MCF 10A (cell line): ENCODE results near the gene CD151. TPM values are rescaled to one million over a fixed set of nuclear protein-coding genes. Genes with fewer than 3 reads are reported as not detected.

Experiments
- BruUV-seq: library from RNA; stranded (reverse); fragments of 400-500 nt; replicated peaks from 2 replicates; lab custom pipeline; 2021; lab: Mats Ljungman, UMichigan
- CTCF ChIA-PET: fragments of 300-600 bp; sonication (Branson Sonifier 250); formaldehyde crosslinking; extraction: SDS; loops from one replicate; lab custom pipeline; 2021; ENCODE audit warnings: antibody characterized with exemption, inconsistent platforms; lab: Yijun Ruan, JAX
- POLR2A ChIA-PET: fragments of 300-600, 350-650 bp; sonication (Branson Sonifier 250); formaldehyde crosslinking; extraction: SDS; loops from one replicate; lab custom pipeline; 2020; ENCODE audit warnings: antibody characterized with exemption, inconsistent platforms; lab: Yijun Ruan, JAX
- DNase-seq: peaks from one replicate; pipeline ENCODE4 v3.0.0-alpha.2; 2018; ENCODE audit not compliant: unreplicated experiment
- H3K27ac Mint-ChIP-seq: one replicate; pipeline ENCODE4 v1.8.0; 2022; ENCODE audit warnings: mild to moderate bottlenecking, low read depth, mixed read lengths; ENCODE audit not compliant: unreplicated experiment
- H3K27me3 Mint-ChIP-seq: one replicate; pipeline ENCODE4 v1.8.0; 2022; ENCODE audit warnings: mixed read lengths; ENCODE audit not compliant: insufficient read depth, unreplicated experiment
- H3K36me3 Mint-ChIP-seq: one replicate; pipeline ENCODE4 v1.8.0; 2022; ENCODE audit warnings: mild to moderate bottlenecking, moderate library complexity, mixed read lengths; ENCODE audit not compliant: insufficient read depth, unreplicated experiment
- H3K4me1 Mint-ChIP-seq: one replicate; pipeline ENCODE4 v1.8.0; 2022; ENCODE audit warnings: mixed read lengths; ENCODE audit not compliant: insufficient read depth, unreplicated experiment
- H3K4me3 Mint-ChIP-seq: one replicate; pipeline ENCODE4 v1.8.0; 2022; ENCODE audit warnings: mild to moderate bottlenecking, moderate library complexity, mixed read lengths; ENCODE audit not compliant: unreplicated experiment
- H3K9me3 Mint-ChIP-seq: one replicate; pipeline ENCODE4 v1.8.0; 2022; ENCODE audit warnings: mixed read lengths; ENCODE audit not compliant: unreplicated experiment
- CTCF ChIP-seq: fragments of 200-600 bp; IDR thresholded peaks from one replicate; pipeline ENCODE4 v1.8.0; 2022; ENCODE audit warnings: antibody characterized with exemption, mild to moderate bottlenecking; ENCODE audit not compliant: unreplicated experiment
- intact Hi-C: fragments of 100-400 bp; cut with micrococcal nuclease; formaldehyde crosslinking; loops from 2 replicates; pipeline ENCODE4 v1.14.1; 2022
- total RNA-seq: library from RNA; stranded (reverse); gene quantifications from 2 replicates; pipeline ENCODE4 v1.2.3, GENCODE V29; 2022

Gene CD151
- total RNA-seq, 1 experiment from 2014 or later = 412 TPM

DNA sequence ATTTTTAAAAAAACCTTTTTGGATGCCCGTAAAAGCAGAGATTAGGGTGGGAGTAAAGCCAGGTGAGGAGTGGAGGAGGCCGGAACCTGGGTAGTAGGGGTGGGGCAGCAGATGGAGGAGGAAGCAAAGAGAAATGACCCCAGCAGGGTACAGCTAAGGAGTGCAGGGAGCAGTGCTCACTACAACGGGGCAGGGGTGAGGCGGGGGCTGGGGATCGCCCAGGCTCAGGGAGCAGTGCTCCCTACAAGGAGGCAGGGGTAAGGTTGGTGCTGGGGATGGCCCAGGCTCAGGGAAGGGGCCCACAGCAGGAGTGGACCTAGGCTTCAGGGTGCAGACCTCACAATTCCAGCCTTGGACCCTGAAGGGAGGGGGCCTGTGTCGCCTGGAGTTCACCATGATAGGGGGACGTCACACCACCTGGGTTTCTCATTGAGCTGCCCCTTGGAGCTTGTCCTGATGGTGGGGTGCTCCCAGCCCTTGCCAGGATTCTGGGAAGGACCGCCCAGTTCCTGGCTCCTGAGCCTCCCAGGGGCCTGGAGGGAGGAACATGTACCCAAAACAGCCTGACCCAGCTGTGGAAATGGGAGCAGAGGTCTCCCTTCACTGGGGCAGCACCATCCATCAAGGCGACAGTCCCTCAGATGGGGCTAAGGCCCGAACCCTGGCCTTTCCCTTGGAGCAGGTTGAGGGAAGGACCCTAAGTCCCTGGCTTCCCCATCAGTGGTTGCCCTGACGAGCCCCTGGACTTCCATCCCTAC lies 16.9 kb upstream of the CD151 start:
- ChIA-PET CTCF (interaction anchor here (0.7 kb wide), 1 partner anchor 230 kb away, joined by 4 read pairs; no protein-coding TSS in a partner anchor), POLR2A (interaction anchor here (0.7 to 9.6 kb wide), 5 partner anchors 10 to 221 kb away, joined by 3 to 274 read pairs (median 141); partner anchors contain the start of genes CD151, PIDD1, POLR2L and RPLP2)
- Mint-ChIP-seq H3K27me3 (no peaks in the 10 kb centered on the region), H3K4me3 (no peak overlapping the region), H3K9me3 (no peaks in the 10 kb centered on the region), H3K36me3 (peaks cover 33% of the 10 kb centered on the region), H3K27ac (no peak overlapping the region), H3K4me1 (peaks cover 12% of the 10 kb centered on the region)
- DNase-seq = no peak
- intact Hi-C loops = no loop called here
- TF ChIP-seq CTCF = no peak
- no TSS peak for BruUV-seq

DNA sequence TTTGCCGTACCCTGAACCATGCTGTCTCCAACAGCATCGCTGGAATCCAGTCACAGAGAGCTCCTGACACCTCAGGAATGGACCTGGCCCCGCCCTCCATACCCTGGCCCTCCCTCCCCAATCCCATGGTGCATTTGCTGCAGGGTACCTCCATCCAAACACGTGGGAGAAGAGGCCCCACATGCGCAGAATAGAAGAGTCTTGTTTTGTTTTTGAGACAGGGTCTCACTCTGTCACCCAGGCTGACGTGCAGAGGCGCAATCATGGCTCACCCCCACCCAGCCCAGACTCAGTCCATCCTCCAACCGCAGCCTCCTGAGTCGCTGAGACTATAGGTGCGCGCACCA lies 16.3 kb upstream of the CD151 start:
- Mint-ChIP-seq H3K4me3 (no peak overlapping the region), H3K4me1 (peaks cover 12% of the 10 kb centered on the region), H3K9me3 (no peaks in the 10 kb centered on the region), H3K36me3 (peaks cover 33% of the 10 kb centered on the region), H3K27ac (no peak overlapping the region), H3K27me3 (no peaks in the 10 kb centered on the region)
- DNase-seq = no peak
- no TSS peak for BruUV-seq
- ChIA-PET POLR2A (interaction anchor here (0.7 to 9.6 kb wide), 5 partner anchors 11 to 222 kb away, joined by 3 to 274 read pairs (median 141); partner anchors contain the start of genes CD151, PIDD1, POLR2L and RPLP2), CTCF (no interaction called here)
- intact Hi-C loops = no loop called here
- no peak for TF ChIP-seq CTCF

GRCh38 chr11:818396-819128 lies 14.2 kb upstream of the CD151 start, which contains the start of gene PNPLA2:
TSS of gene PNPLA2 (plus strand) at chr11:818914. CDS start at chr11:819719, 805 bp downstream.
- intact Hi-C loops = loop anchor here (1.0 kb wide), 1 partner anchor 16 kb away; no protein-coding TSS in a partner anchor
- DNase-seq = peak; percentile 68
- Mint-ChIP-seq H3K9me3 (no peaks in the 10 kb centered on the region), H3K27ac (peak within 1 kb of the TSS; percentile 40), H3K27me3 (no peaks in the 10 kb centered on the region), H3K4me1 (peaks cover 11% of the 10 kb centered on the region), H3K4me3 (peak within 1 kb of the TSS; percentile 72), H3K36me3 (peaks cover 27% of the 10 kb centered on the region)
- ChIA-PET CTCF (interaction anchor here (0.6 to 1.1 kb wide), 5 partner anchors 20 to 82 kb away, joined by 3 to 5 read pairs (median 3); partner anchors contain the start of gene SLC25A22), POLR2A (interaction anchor here (0.7 to 9.6 kb wide), 18 partner anchors 7 to 243 kb away, joined by 3 to 274 read pairs (median 13); partner anchors contain the start of genes CD151, CHID1, DEAF1 and GATD1)
- BruUV-seq = no TSS peak
- TF ChIP-seq CTCF = no peak
